Endothelial cell (in vitro differentiated cells): ENCODE data around the gene PDE4A. TPM values are rescaled to one million over a fixed set of nuclear protein-coding genes. Genes with fewer than 3 reads are reported as not detected.
A peak's percentile ranks its signal among the peaks of the same experiment; 100 is the strongest.
"Not testable (repeated sequence)": the region's sequence is repeated elsewhere in the genome, so short reads cannot be mapped to it uniquely, and the experiment has no call there.

ENCODE experiments used
- DNase-seq: peaks from one replicate; pipeline ENCODE4 v3.0.0; 2021; ENCODE audit warnings: low spot score
- H3K27ac Mint-ChIP-seq: one replicate; pipeline ENCODE4 v1.8.0; 2021; ENCODE audit warnings: mixed read lengths, inconsistent platforms; ENCODE audit not compliant: unreplicated experiment
- H3K27me3 Mint-ChIP-seq: one replicate; pipeline ENCODE4 v1.8.0; 2021; ENCODE audit warnings: mild to moderate bottlenecking, moderate library complexity, mixed read lengths, inconsistent platforms; ENCODE audit not compliant: unreplicated experiment
- H3K36me3 Mint-ChIP-seq: one replicate; pipeline ENCODE4 v1.8.0; 2021; ENCODE audit warnings: mild to moderate bottlenecking, low read depth, mixed read lengths, inconsistent platforms; ENCODE audit not compliant: unreplicated experiment
- H3K4me1 Mint-ChIP-seq: one replicate; pipeline ENCODE4 v1.8.0; 2021; ENCODE audit warnings: mild to moderate bottlenecking, mixed read lengths, inconsistent platforms; ENCODE audit not compliant: unreplicated experiment
- H3K4me3 Mint-ChIP-seq: one replicate; pipeline ENCODE4 v1.8.0; 2021; ENCODE audit warnings: mild to moderate bottlenecking, mixed read lengths, inconsistent platforms; ENCODE audit not compliant: unreplicated experiment
- H3K9me3 Mint-ChIP-seq: one replicate; pipeline ENCODE4 v1.8.0; 2021; ENCODE audit warnings: mixed read lengths, inconsistent platforms; ENCODE audit not compliant: unreplicated experiment
- total RNA-seq: library from RNA; stranded (reverse); fragmentation: NEBNext Ultra II Directional; extraction: Animal tissue kit (Norgen Biotek cat#: 25700); gene quantifications from one replicate; pipeline ENCODE4 v1.2.1, GENCODE V29; 2021; ENCODE audit not compliant: unreplicated experiment
- TF ChIP-seq, protein P1 (sequence below): fragments of 200-600 bp; sonication (generic); IDR thresholded peaks from one replicate; pipeline ENCODE4 v1.5.0; 2021; ENCODE audit warnings: antibody characterized with exemption; ENCODE audit not compliant: unreplicated experiment

PDE4A gene
- total RNA-seq, 1 donor from 2014 or later: 0.46 TPM

DNA sequence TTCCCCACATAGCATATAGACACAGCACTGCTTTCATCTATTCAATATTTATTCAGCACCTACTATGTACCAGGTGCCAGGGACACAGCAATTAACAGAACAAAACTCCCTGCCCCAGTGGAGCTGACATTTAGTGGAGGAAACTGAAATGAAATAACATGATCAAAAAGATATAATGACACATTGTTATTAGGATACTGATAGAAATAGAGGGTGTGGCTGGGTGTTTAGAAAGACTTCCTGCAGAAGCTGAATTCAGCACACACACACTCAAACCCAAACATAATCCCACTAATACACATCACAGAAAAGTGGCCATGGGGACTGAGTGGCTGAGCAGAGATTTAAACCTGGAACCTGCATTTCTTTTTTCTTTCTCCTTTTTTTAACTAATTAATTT lies 13.2 kb upstream of the PDE4A start:
- Mint-ChIP-seq H3K27ac (no peak overlapping the region), H3K4me1 (peaks cover 31% of the 10 kb centered on the region), H3K4me3 (no peak overlapping the region), H3K9me3 (no peaks in the 10 kb centered on the region), H3K36me3 (peaks cover 9% of the 10 kb centered on the region), H3K27me3 (peaks cover 24% of the 10 kb centered on the region)
- no peak for DNase-seq
- TF ChIP-seq, protein P1, sequence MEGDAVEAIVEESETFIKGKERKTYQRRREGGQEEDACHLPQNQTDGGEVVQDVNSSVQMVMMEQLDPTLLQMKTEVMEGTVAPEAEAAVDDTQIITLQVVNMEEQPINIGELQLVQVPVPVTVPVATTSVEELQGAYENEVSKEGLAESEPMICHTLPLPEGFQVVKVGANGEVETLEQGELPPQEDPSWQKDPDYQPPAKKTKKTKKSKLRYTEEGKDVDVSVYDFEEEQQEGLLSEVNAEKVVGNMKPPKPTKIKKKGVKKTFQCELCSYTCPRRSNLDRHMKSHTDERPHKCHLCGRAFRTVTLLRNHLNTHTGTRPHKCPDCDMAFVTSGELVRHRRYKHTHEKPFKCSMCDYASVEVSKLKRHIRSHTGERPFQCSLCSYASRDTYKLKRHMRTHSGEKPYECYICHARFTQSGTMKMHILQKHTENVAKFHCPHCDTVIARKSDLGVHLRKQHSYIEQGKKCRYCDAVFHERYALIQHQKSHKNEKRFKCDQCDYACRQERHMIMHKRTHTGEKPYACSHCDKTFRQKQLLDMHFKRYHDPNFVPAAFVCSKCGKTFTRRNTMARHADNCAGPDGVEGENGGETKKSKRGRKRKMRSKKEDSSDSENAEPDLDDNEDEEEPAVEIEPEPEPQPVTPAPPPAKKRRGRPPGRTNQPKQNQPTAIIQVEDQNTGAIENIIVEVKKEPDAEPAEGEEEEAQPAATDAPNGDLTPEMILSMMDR: no peak

GRCh38 chr19:10408511-10409283 lies 11.6 kb upstream of the PDE4A start:
- Mint-ChIP-seq H3K9me3 (no peaks in the 10 kb centered on the region), H3K27ac (no peak overlapping the region), H3K36me3 (no peaks in the 10 kb centered on the region), H3K4me1 (peaks cover 22% of the 10 kb centered on the region), H3K4me3 (peak overlapping the region; percentile 51), H3K27me3 (peaks cover 11% of the 10 kb centered on the region)
- no peak for DNase-seq
- TF ChIP-seq, protein P1: no peak

DNA sequence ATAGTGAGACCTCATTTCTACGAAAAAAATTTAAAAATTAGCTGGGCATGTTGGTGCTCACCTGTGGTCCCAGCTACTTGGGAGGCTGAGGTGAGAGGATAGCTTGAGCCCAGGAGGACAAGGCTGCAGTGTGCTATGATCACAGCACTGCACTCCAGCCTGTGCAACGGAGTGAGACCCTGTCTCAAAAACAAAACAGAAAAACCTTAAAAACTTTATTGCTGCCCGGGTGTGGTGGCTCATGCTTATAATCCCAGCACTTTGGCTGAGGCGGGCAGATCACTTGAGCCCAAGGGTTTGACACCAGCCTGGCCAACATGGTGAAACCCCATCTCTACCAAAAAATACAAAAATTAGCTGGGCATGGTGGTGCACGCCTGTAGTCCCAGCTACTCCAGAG lies 9.1 kb upstream of the PDE4A start:
- H3K27ac Mint-ChIP-seq, DNase-seq, H3K9me3 Mint-ChIP-seq, H3K4me3 Mint-ChIP-seq, H3K36me3 Mint-ChIP-seq, H3K27me3 Mint-ChIP-seq: not testable (repeated sequence)
- peaks cover 17% of the 10 kb centered on the region for H3K4me1 Mint-ChIP-seq

DNA sequence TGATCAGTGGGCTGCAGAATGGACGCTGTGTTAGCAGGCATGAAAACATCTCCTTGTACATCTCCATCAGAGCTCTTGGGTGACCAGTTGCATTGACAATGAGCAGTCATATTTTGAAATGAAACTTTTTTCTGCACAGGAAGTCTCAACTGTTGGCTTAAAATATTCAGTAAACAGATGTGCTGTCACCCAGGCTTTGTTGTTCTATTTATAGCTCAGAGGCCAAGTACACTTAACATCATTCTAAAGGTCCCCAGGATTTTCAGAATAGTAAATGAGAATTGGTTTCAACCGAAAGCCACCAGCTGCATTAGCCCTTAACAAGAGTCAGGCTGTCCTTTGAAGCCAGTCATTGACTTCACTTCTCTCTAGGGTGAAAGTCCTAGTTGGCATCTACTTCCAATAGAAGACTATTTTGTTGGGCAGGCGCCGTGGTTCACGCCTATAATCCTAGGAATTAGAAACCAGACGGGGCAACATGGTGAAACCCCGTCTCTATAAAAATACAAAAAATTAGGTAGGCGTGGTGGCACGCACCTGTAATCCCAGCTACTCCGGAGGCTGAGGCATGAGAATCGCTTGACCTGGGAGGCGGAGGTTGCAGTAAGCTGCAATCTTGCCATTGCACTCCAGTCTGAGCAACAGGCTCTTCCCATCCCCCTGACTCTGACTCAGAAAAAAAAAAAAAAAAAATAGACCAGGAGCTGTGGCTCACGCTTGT lies 7.9 kb upstream of the PDE4A start:
- peaks cover 17% of the 10 kb centered on the region for H3K4me1 Mint-ChIP-seq
- H3K4me3 Mint-ChIP-seq: no peak overlapping the region
- TF ChIP-seq, protein P1: no peak
- H3K9me3 Mint-ChIP-seq: no peaks in the 10 kb centered on the region
- H3K27me3 Mint-ChIP-seq: peaks cover 8% of the 10 kb centered on the region
- H3K27ac Mint-ChIP-seq: no peak overlapping the region
- no peaks in the 10 kb centered on the region for H3K36me3 Mint-ChIP-seq
- no peak for DNase-seq

GRCh38 chr19:10416083-10416379 lies 4.3 kb upstream of the PDE4A start:
- Mint-ChIP-seq H3K9me3 (no peaks in the 10 kb centered on the region), H3K4me1 (peaks cover 13% of the 10 kb centered on the region)

More at GRCh38 chr19:10416083-10416379, 4.3 kb upstream of the PDE4A start:
- TF ChIP-seq, protein P1: no peak
- Mint-ChIP-seq H3K27ac (no peak overlapping the region), H3K4me3 (peak overlapping the region; percentile 79), H3K27me3 (peaks cover 28% of the 10 kb centered on the region), H3K36me3 (peaks cover 5% of the 10 kb centered on the region)
- DNase-seq: no peak
